ENCODE measurements around the gene AGL. TPM values are rescaled to one million over a fixed set of nuclear protein-coding genes. Genes with fewer than 3 reads are reported as not detected.

Gene AGL
- polyA plus RNA-seq, 3 donors = 1.2 to 3.9 (median 1.3) TPM

GRCh38 chr1:99814373-99814900, 35.7 kb upstream of the AGL start:
- H3K4me3 Mint-ChIP-seq = no peak overlapping the region
- WGBS (ENCODE audit: insufficient coverage) = 98% methylated on average over 3 of the region's 3 CpGs
- H3K27ac Mint-ChIP-seq = no peak overlapping the region
- no peaks in the 10 kb centered on the region for H3K4me1 Mint-ChIP-seq
- Histone ChIP-seq H2AFZ (ENCODE audit: insufficient read depth, low read depth, low read length, poor library complexity, severe bottlenecking) (no peak overlapping the region), H3K9ac (ENCODE audit: insufficient read depth, low read length, poor library complexity, severe bottlenecking) (no peak overlapping the region), H3K9me3 (replicated peaks in 1 of 2; ENCODE audit: control insufficient read depth in 1 of 2, insufficient read depth in 1 of 2, low read length in 2 of 2) (no peaks in the 10 kb centered on the region), H3K4me2 (replicated peaks; ENCODE audit: extremely low read depth, low read length, poor library complexity, severe bottlenecking) (no peak overlapping the region), H3K79me2 (ENCODE audit: insufficient read depth, low read length) (no peaks in the 10 kb centered on the region), H3K27ac (ENCODE audit: low read depth in 1 of 2, low read length in 2 of 2) (no peak overlapping the region), H3K27me3 (ENCODE audit: control insufficient read depth in 2 of 2, insufficient read depth in 2 of 2, low read length in 2 of 2) (no peaks in the 10 kb centered on the region), H4K20me1 (ENCODE audit: insufficient read depth, low read length) (no peaks in the 10 kb centered on the region), H3K4me3 (replicated peaks in 1 of 3; ENCODE audit: low read depth in 2 of 3, low read length in 3 of 3) (no peak overlapping the region), H3K36me3 (replicated peaks in 1 of 2; ENCODE audit: control insufficient read depth in 1 of 2, insufficient read depth in 2 of 2, low read length in 2 of 2) (no peaks in the 10 kb centered on the region), H3K4me1 (ENCODE audit: control insufficient read depth in 1 of 2, insufficient read depth in 2 of 2, low read length in 2 of 2) (no peaks in the 10 kb centered on the region)
- H3K27me3 Mint-ChIP-seq (ENCODE audit: low read depth in 3 of 3) = peaks cover 0 to 3% (median 0%) of the 10 kb centered on the region in 3 donors
- intact Hi-C loops (cut with micrococcal nuclease) = no loop called here
- H3K36me3 Mint-ChIP-seq = no peaks in the 10 kb centered on the region
- TF ChIP-seq CTCF (IDR thresholded peaks at IDR 0.05) = no peak
- H3K9me3 Mint-ChIP-seq = no peaks in the 10 kb centered on the region
- no peak for DNase-seq

- Histone ChIP-seq H3K4me2 (replicated peaks; ENCODE audit: extremely low read depth, low read length, poor library complexity, severe bottlenecking) (no peak overlapping the region), H3K27me3 (ENCODE audit: control insufficient read depth in 2 of 2, insufficient read depth in 2 of 2, low read length in 2 of 2) (no peaks in the 10 kb centered on the region), H3K4me3 (replicated peaks in 1 of 3; ENCODE audit: low read depth in 2 of 3, low read length in 3 of 3) (no peak overlapping the region), H3K4me1 (ENCODE audit: control insufficient read depth in 1 of 2, insufficient read depth in 2 of 2, low read length in 2 of 2) (no peaks in the 10 kb centered on the region), H3K9me3 (replicated peaks in 1 of 2; ENCODE audit: control insufficient read depth in 1 of 2, insufficient read depth in 1 of 2, low read length in 2 of 2) (no peaks in the 10 kb centered on the region), H2AFZ (ENCODE audit: insufficient read depth, low read depth, low read length, poor library complexity, severe bottlenecking) (no peak overlapping the region), H3K27ac (ENCODE audit: low read depth in 1 of 2, low read length in 2 of 2) (no peak overlapping the region), H3K79me2 (ENCODE audit: insufficient read depth, low read length) (no peaks in the 10 kb centered on the region), H3K36me3 (replicated peaks in 1 of 2; ENCODE audit: control insufficient read depth in 1 of 2, insufficient read depth in 2 of 2, low read length in 2 of 2) (no peaks in the 10 kb centered on the region), H3K9ac (ENCODE audit: insufficient read depth, low read length, poor library complexity, severe bottlenecking) (no peak overlapping the region), H4K20me1 (ENCODE audit: insufficient read depth, low read length) (no peaks in the 10 kb centered on the region)
- Mint-ChIP-seq H3K27me3 (ENCODE audit: low read depth in 3 of 3) (peaks cover 0 to 3% (median 0%) of the 10 kb centered on the region in 3 donors), H3K9me3 (no peaks in the 10 kb centered on the region), H3K4me1 (peaks cover 5% of the 10 kb centered on the region), H3K27ac (no peak overlapping the region), H3K4me3 (no peak overlapping the region), H3K36me3 (no peaks in the 10 kb centered on the region)
- intact Hi-C loops (cut with micrococcal nuclease) = loop anchor here in 1 of 2 donors (5.0 kb wide), 1 partner anchor 1051 kb away; no protein-coding TSS in a partner anchor
- whole genome bisulfite sequencing (ENCODE audit: insufficient coverage) = 100% methylated on average over 3 of the region's 8 CpGs
- no peak for TF ChIP-seq CTCF (IDR thresholded peaks at IDR 0.05)
- no peak for DNase-seq
Measured at GRCh38 chr1:99816656-99817055, 33.5 kb upstream of the AGL start.

Data from CD14-positive monocyte (primary cell).